Bronchial epithelial cell (primary cell): Measurements from ENCODE around the gene ZNRF2. TPM values are rescaled to one million over a fixed set of nuclear protein-coding genes. Genes with fewer than 3 reads are reported as not detected.

Experiments used
- DNase-seq: peaks from one replicate; pipeline ENCODE4 v3.0.0-alpha.2; 2010; ENCODE audit warnings: low read depth
- FAIRE-seq: peaks from 2 replicates; lab custom pipeline; 2011; peaks lifted over from hg19 to GRCh38; lab: Jason Lieb, UNC
- H3K27me3 ChIP-seq: 2 replicates; pipeline ENCODE4 v1.5.1; 2011; ENCODE audit warnings: low read length; ENCODE audit not compliant: control insufficient read depth, insufficient read depth
- H3K36me3 ChIP-seq: 2 replicates; pipeline ENCODE4 v1.5.1; 2011; ENCODE audit warnings: low read length; ENCODE audit not compliant: control insufficient read depth, insufficient read depth
- H3K4me3 ChIP-seq: 2 replicates; pipeline ENCODE4 v1.5.1; 2011; ENCODE audit warnings: mild to moderate bottlenecking, low read depth, low read length, control low read depth
- CTCF ChIP-seq: IDR thresholded peaks from 2 replicates; pipeline ENCODE4 v1.5.1; 2011; ENCODE audit warnings: mild to moderate bottlenecking, moderate library complexity, low read length, control low read depth, inconsistent platforms; ENCODE audit not compliant: insufficient read depth, severe bottlenecking
- total RNA-seq: library from RNA; depleted of rRNA; stranded (reverse); fragments of >200 nt; gene quantifications from 2 replicates; pipeline ENCODE4 v1.2.1, GENCODE V29; 2014

ZNRF2 gene
- 18.4 and 23.4 TPM in 2 replicates for total RNA-seq

- DNase-seq (peak; percentile 98), FAIRE-seq (no peak)
- Histone ChIP-seq H3K27me3 (no peaks in the 10 kb centered on the region), H3K4me3 (peak within 1 kb of the TSS; percentile 72), H3K36me3 (no peaks in the 10 kb centered on the region)
- peak; percentile 56 for TF ChIP-seq CTCF
Measured at GRCh38 chr7:30284298-30285066, at the start of gene ZNRF2. Gene ZNRF2 (plus strand): TSS chr7:30284597. CDS start chr7:30285358, 761 bp downstream.

GRCh38 chr7:30237271-30237695 is 47.1 kb upstream of the ZNRF2 start:
- no peak overlapping the region for H3K4me3 ChIP-seq
- DNase-seq (peak; percentile 25), FAIRE-seq (no peak)
- no peak for TF ChIP-seq CTCF
- peaks cover 2% of the 10 kb centered on the region for H3K27me3 ChIP-seq
- H3K36me3 ChIP-seq: no peaks in the 10 kb centered on the region

GRCh38 chr7:30238721-30239441 is 45.5 kb upstream of the ZNRF2 start:
- FAIRE-seq (peak; percentile 75), DNase-seq (peak; percentile 98)
- no peaks in the 10 kb centered on the region for H3K36me3 ChIP-seq
- H3K4me3 ChIP-seq: no peak overlapping the region
- peaks cover 2% of the 10 kb centered on the region for H3K27me3 ChIP-seq
- TF ChIP-seq CTCF: no peak

- peak; percentile 52 for FAIRE-seq
- peaks cover 2% of the 10 kb centered on the region for H3K27me3 ChIP-seq
- H3K4me3 ChIP-seq: no peak overlapping the region
- H3K36me3 ChIP-seq: no peaks in the 10 kb centered on the region
- no peak for DNase-seq
- TF ChIP-seq CTCF: no peak
Measured at GRCh38 chr7:30240106-30240800, 44.1 kb upstream of the ZNRF2 start.

GRCh38 chr7:30241767-30242166 is 42.6 kb upstream of the ZNRF2 start:
- H3K27me3 ChIP-seq: peaks cover under 1% of the 10 kb centered on the region
- TF ChIP-seq CTCF: no peak
- FAIRE-seq (no peak), DNase-seq (peak; percentile 93)
- H3K4me3 ChIP-seq: no peak overlapping the region
- H3K36me3 ChIP-seq: no peaks in the 10 kb centered on the region
